A549 treated with GW870086 at 1 μM for 4 hours (cell line): Measurements from ENCODE around the gene RPL36. TPM values are rescaled to one million over a fixed set of nuclear protein-coding genes. Genes with fewer than 3 reads are reported as not detected.

Experiments used
- total RNA-seq: library from RNA; stranded (reverse); fragments of 200-300 nt; extraction: Qiagen RNA extraction; gene quantifications from 5 replicates; pipeline ENCODE4 v1.2.3, GENCODE V29; 2022; ENCODE audit warnings: low read depth

Gene RPL36
- total RNA-seq = 707 to 899 TPM (median 777 TPM) in 5 replicates

DNA sequence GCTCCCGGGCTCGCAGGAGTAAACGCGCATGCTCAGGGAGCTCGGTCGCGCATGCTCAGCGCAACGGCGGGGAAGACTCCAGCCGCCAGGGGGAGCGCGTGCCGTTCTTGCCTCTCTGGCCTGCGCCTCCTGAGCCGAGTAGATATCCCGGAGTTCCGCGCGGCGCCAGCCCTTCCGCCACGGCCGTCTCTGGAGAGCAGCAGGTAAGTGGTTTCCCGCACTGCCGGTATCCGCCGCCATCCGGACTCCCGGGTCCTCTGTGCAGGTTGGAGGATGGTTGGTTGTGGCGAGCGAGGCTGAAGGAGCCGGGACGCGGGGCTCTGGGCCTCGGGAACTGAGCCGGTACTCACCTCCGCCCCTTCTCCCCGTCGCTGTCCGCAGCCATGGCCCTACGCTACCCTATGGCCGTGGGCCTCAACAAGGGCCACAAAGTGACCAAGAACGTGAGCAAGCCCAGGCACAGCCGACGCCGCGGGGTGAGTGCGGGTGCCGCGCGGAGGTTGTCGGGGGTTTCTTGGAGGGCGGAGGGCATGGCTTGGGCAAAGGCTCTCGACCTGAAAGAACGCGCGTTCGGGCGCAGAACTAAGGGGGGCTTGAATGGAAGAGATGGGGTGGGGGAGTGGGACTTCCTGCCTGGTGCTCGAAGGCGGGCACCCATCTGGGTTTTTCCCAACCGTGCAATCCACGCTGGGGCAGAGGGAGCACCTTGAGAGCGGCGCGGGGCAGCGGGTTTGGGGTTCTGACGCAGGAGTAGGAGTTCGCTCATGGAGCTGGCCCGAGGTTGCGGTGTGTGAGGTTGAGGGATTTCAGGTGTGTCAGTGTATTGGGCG is at the start of gene RPL36:
Gene RPL36, plus strand, starts transcription at position 171 of the 830 bp plus-strand sequence. Its CDS starts 213 bp downstream, at position 384.

DNA sequence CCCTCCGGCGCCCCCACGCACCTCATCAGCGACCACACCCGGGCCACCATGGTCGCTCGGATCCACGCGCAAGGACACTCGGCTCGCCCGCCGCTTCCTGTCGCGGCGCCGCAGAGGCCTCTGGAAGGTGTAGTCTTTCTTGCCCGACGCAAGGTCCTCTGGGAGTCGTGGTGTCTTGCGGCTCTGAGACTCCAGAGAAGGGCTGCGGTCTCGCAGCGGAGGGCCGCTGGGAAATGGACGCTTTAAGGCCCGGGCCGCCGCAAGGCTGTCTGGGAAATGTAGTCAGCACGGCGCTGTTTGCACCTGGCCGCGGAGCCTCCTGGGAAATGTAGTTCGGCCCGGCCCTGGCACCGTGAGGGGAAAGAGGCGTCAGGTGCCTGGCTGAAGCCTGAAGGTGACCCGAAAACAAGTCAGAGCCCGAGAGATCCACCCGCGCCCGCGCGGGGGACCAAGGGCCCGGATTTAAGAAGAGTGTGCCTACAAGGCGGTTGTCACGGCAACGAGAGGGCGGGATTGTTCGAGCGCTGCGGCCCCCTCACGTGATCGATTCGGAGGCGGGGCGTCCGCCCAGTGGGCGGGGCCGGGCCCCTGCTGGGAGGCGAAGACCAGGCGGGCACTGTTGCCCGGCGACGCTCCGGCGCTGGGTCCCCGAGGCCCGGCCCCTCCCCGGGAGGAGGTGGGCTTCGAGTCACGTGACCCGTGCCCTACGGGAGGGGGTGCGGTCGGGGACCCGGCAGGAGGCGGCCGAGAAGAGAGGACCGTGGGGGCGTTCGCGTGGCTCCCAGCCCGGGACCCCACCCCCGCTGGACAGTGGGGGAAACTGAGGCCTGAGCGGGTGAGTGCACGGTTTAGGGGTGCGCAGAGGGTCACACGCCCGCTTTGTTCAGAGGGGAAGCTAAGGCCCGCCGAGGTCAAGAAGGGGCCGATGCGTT is 9.4 kb upstream of the RPL36 start, which contains the start of the genes HSD11B1L and MICOS13:
Gene HSD11B1L, plus strand, starts transcription at position 591 of the 932 bp plus-strand sequence. CDS start 3,806 bp downstream, outside the sequence.
Gene MICOS13, minus strand, starts transcription at position 80 of the 932 bp plus-strand sequence. Its CDS starts 30 bp downstream, at position 50.

DNA sequence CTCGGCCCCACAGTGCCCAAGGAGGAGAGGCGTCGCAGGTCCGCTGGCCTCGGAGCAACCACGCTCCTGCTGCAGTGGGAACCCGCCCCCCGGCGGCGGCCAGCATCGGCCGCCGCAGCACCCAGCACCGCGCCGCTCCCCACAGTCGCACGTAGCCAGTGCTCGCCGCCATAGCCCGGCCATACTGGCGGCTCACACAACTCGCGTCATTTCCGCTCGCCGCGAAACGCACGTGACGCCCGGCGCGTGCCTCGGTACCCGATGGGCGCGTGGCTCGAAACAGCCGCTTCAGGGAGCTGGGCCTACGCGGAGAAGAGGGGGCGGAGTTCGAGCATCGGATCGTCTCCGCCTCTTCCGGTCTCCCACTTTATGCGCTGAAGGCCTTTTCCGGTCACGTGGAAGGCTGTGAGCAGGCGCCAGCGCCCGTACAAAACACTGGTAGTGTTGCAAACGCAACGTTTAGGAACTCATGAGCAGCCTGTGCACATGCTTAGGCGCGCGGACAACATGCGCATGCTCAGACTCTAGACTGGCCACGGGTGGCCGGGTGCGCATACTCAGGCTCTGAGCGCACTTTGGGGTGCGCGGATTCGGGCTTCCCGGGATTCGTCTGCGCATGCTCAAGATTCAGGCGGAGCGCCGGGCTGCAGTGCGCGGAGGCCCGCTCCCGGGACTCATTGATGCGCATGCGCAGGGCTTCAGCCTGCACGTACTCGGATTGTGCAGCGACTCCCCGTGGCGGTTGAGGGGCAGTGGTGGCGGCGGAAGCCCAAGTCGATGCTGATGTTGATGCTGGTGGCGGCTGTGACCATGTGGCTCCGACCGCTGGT is 30.1 kb downstream of the RPL36 start, which contains the start of the genes CATSPERD and LONP1:
Gene CATSPERD, plus strand, starts transcription at position 677 of the 830 bp plus-strand sequence. Its CDS starts 101 bp downstream, at position 778.
Gene LONP1, minus strand, starts transcription at position 186 of the 830 bp plus-strand sequence. Its CDS starts 14 bp downstream, at position 172.

Other genes with a start within 250 kb of the RPL36 start
- gene ZNRF4, start 234.9 kb upstream of the RPL36 start, total RNA-seq = not detected in 5 replicates
- 2.0 to 3.9 TPM (median 2.3 TPM) in 5 replicates for gene TINCR, start 122.3 kb upstream of the RPL36 start, total RNA-seq
- 25.7 to 36.2 TPM (median 34.0 TPM) in 5 replicates for gene SAFB2, start 67.5 kb upstream of the RPL36 start, total RNA-seq
- gene SAFB, start 67.2 kb upstream of the RPL36 start, total RNA-seq = 49.4 to 56.8 TPM (median 52.6 TPM) in 5 replicates
- gene MICOS13, start 9.8 kb upstream of the RPL36 start, total RNA-seq = 49.7 to 74.6 TPM (median 63.9 TPM) in 5 replicates
- 3.6 to 5.1 TPM (median 4.7 TPM) in 5 replicates for gene HSD11B1L, start 9.3 kb upstream of the RPL36 start, total RNA-seq
- 47.9 to 61.8 TPM (median 60.1 TPM) in 5 replicates for gene LONP1, start 29.9 kb downstream of the RPL36 start, total RNA-seq
- gene CATSPERD, start 30.3 kb downstream of the RPL36 start, total RNA-seq = not detected in 5 replicates
- 1.3 to 3.4 TPM (median 2.9 TPM) in 5 replicates for gene PRR22, start 94.5 kb downstream of the RPL36 start, total RNA-seq
- gene DUS3L, start 100.9 kb downstream of the RPL36 start, total RNA-seq = 25.9 to 32.3 TPM (median 28.6 TPM) in 5 replicates
- gene NRTN, start 114.8 kb downstream of the RPL36 start, total RNA-seq = 0.85 to 1.6 TPM (median 1.5 TPM) in 5 replicates
- not detected in 5 replicates for gene FUT6, start 149.4 kb downstream of the RPL36 start, total RNA-seq
- 0.20 TPM in 1 of 5 replicates, not detected in the others for gene FUT3, start 161.2 kb downstream of the RPL36 start, total RNA-seq
- not detected in 5 replicates for gene FUT5, start 180.2 kb downstream of the RPL36 start, total RNA-seq
- 223 to 297 TPM (median 285 TPM) in 5 replicates for gene NDUFA11, start 213.5 kb downstream of the RPL36 start, total RNA-seq
- 0.21 to 0.65 TPM (median 0.61 TPM) in 5 replicates for gene VMAC, start 214.6 kb downstream of the RPL36 start, total RNA-seq
- 0.86 to 1.5 TPM (median 0.96 TPM) in 5 replicates for gene CAPS, start 224.0 kb downstream of the RPL36 start, total RNA-seq